Mesodermal cell (in vitro differentiated cells): ENCODE measurements around the gene AP4E1.

Experiments used
- H3K27ac ChIP-seq: 2 replicates; pipeline ENCODE4 v1.7.0; 2013; ENCODE audit warnings: mild to moderate bottlenecking, low read depth, low read length, moderate library complexity; ENCODE audit not compliant: severe bottlenecking
- H3K36me3 ChIP-seq: 2 replicates; pipeline ENCODE4 v1.7.1; 2013; ENCODE audit warnings: mild to moderate bottlenecking, low read length, moderate library complexity; ENCODE audit not compliant: control insufficient read depth, insufficient read depth
- H3K4me1 ChIP-seq: one replicate; pipeline ENCODE4 v1.7.1; 2013; ENCODE audit warnings: mild to moderate bottlenecking, low read length; ENCODE audit not compliant: insufficient read depth, control insufficient read depth, poor library complexity, severe bottlenecking
- H3K4me3 ChIP-seq: 2 replicates; pipeline ENCODE4 v1.7.0; 2013; ENCODE audit warnings: low read length, control low read depth, mild to moderate bottlenecking; ENCODE audit not compliant: insufficient read depth, poor library complexity, severe bottlenecking; ENCODE audit errors: extremely low read depth
- H3K9me3 ChIP-seq: 2 replicates; pipeline ENCODE4 v1.7.1; 2013; ENCODE audit warnings: mild to moderate bottlenecking, low read length, moderate library complexity; ENCODE audit not compliant: control insufficient read depth
- WGBS, 2 experiments: methylation state at CpG; one replicate each; pipeline ENCODE4 v1.1.5; 2013; ENCODE audit warnings: missing lambda C conversion rate in 2 of 2; ENCODE audit not compliant: insufficient coverage in 2 of 2; 5-methylcytosine and 5-hydroxymethylcytosine counted together

Gene AP4E1

DNA sequence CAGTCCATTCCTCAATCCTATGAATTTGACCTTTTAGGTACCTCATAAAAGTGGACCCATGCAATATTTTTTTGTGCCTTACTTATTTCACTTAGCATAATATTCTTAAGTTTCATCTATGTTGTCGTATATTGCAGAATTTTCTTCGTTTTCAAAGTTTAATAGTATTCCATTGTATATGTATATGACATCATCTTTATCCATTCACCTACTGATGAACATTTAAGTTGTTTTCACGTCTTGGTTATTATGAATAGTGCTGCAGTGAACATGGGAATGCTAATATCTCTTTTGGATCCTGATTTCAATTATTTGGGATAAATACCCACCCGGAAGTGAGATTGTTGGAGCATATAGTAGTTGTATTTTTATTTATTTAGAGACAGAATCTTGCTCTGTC lies 65.1 kb downstream of the AP4E1 start:
- Histone ChIP-seq H3K4me1 (no peaks in the 10 kb centered on the region), H3K9me3 (no peaks in the 10 kb centered on the region), H3K4me3 (no peak overlapping the region), H3K36me3 (peaks cover 43% of the 10 kb centered on the region), H3K27ac (no peak overlapping the region)
- 89 to 100% methylated on average over 1 of the region's 4 CpGs for WGBS, 2 experiments

DNA sequence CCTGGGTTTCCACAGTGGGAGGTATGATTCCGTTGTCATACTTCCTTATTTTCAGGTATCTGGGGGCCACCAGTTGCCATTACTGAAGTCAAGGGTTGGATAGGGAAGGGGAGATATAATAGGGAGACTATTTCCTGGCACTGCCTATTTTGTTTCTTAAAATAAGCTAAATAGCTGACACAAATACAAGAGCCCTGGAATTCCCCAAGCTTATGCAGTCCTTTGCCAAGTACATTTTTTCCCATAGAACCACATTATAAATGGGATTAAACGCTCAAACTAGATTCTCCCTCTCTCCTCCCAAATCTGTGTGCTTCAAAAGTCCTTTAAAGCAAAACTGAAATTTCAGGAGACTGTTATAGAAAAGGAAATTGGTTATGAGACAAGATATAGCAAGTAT lies 68.7 kb downstream of the AP4E1 start:
- Histone ChIP-seq H3K36me3 (peaks cover 16% of the 10 kb centered on the region), H3K4me1 (no peaks in the 10 kb centered on the region), H3K9me3 (no peaks in the 10 kb centered on the region), H3K4me3 (no peak overlapping the region), H3K27ac (no peak overlapping the region)
- 86% methylated on average over 1 of the region's 2 CpGs; no CpG with 5 or more reads in 1 of the 2 experiments for WGBS, 2 experiments

DNA sequence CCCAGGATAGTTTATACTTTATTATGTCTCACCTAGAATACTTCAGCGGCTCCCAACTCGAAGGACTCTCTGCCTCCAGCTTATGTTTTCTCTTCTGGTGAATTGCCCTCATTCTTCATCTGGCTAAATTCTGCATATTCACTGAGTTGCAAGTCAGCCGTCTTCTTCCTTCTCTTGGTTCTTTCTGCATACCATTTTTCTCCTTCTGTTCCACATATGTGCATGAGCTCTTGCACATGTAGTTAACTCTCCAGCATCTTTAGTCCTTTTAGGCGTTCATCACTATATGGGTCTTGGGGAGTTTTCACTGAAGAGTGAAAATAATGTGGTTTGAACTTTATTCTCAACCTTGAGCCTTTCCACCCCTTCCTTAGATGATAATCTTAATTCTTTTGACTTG lies 70.1 kb downstream of the AP4E1 start:
- peaks cover 7% of the 10 kb centered on the region for H3K36me3 ChIP-seq

DNA sequence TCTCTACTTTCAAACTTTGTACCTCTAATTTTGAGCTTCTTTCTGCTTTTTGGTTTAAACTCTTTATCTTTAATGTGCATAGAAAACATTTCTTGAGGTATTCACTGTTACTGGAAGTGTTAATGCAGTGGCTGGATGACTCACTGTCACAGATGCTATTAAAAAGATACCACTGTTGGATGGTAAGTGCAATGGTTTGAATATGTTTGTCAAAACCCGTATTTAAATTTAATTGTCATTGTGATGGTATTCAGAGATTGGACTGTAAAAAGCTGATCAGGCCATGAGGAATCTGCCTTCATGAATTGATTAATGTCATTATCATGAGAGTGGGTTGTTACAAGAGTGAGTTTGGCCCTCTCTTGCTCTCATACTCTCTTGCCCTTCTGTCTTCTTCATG lies 70.6 kb downstream of the AP4E1 start:
- Histone ChIP-seq H3K36me3 (peaks cover 10% of the 10 kb centered on the region), H3K27ac (no peak overlapping the region), H3K4me3 (no peak overlapping the region), H3K9me3 (no peaks in the 10 kb centered on the region), H3K4me1 (no peaks in the 10 kb centered on the region)
- 75 to 86% methylated on average over 1 of the region's 1 CpG for WGBS, 2 experiments

More for the DNA sequence above, 70.1 kb downstream of the AP4E1 start:
- H3K4me3 ChIP-seq = no peak overlapping the region
- H3K27ac ChIP-seq = no peak overlapping the region
- H3K4me1 ChIP-seq = no peaks in the 10 kb centered on the region
- no peaks in the 10 kb centered on the region for H3K9me3 ChIP-seq
- 93 to 98% methylated on average over 3 of the region's 4 CpGs for WGBS, 2 experiments

DNA sequence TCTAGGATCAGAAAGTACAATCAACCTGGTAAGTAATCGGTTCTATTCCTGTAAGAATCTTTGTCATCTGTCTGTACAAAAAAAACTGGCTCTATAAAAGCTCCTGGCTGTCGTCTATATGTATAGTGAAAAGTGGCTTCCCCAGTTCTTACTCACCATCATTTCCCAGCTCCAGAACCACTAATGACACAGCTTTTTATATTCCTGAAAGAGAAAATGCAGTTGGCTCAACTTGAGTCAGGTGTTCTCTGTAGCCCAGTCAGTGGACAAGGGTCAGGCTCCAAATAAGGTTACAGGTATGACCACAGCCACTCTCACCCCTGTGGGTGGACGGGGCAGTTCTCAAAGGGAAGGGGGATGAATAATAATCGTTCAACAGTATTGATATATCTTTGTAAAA lies 85.1 kb downstream of the AP4E1 start:
- Histone ChIP-seq H3K27ac (no peak overlapping the region), H3K4me3 (no peak overlapping the region), H3K9me3 (no peaks in the 10 kb centered on the region), H3K36me3 (peaks cover 21% of the 10 kb centered on the region), H3K4me1 (no peaks in the 10 kb centered on the region)
- WGBS, 2 experiments = 83% methylated on average over 1 of the region's 4 CpGs; no CpG with 5 or more reads in 1 of the 2 experiments

DNA sequence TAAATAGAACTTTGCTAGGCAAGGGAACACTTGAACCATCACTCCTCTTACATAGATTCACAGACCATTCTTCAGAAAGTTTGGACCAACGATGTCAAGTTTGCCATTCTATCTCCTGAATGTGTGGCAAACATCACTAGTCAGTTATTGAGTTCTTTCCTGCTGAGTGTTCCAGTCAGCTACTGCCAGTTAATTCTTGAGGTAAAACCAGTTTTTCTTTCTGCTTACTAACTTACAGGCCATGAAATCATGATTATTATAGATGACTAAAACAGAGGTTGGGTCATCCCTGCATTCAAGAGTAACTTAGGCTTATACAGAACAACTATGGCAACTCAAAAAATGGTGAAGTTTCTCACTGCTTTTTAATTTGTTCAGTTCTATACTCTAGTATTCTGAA lies 88.2 kb downstream of the AP4E1 start:
- 88 to 100% methylated on average over 1 of the region's 1 CpG for WGBS, 2 experiments

DNA sequence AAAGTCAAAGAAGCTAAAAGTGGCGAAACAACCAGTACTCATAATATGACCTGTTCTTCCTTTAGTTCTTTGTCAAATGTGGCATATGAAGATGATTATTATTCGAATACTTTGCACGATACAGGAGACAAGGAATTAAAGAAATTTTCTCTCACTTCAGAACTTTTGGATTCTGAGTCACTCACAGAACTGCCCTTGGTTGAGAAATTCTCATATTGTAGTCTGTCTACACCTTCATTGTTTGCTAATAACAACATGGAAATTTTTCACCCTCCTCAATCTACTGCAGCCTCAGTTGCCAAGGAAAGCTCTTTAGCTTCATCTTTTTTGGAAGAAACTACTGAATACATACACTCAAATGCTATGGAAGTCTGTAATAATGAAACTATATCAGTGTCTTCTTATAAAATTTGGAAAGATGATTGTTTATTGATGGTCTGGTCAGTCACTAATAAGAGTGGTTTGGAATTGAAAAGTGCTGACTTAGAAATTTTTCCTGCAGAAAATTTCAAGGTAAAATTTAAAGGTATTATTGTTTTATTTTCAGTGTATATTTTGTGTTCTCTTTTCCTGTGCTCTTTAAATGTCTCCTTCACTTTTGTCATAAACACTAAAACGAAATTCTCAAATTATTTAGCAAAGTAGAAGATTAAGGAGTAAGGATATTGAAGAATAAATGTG lies 89.0 kb downstream of the AP4E1 start:
- Histone ChIP-seq H3K4me1 (no peaks in the 10 kb centered on the region), H3K36me3 (peaks cover 36% of the 10 kb centered on the region), H3K9me3 (no peaks in the 10 kb centered on the region), H3K4me3 (no peak overlapping the region), H3K27ac (no peak overlapping the region)
- WGBS, 2 experiments = 86% methylated on average over 1 of the region's 4 CpGs; no CpG with 5 or more reads in 1 of the 2 experiments

More for the DNA sequence above, 88.2 kb downstream of the AP4E1 start:
- Histone ChIP-seq H3K9me3 (no peaks in the 10 kb centered on the region), H3K4me1 (no peaks in the 10 kb centered on the region), H3K36me3 (peaks cover 28% of the 10 kb centered on the region), H3K4me3 (no peak overlapping the region), H3K27ac (no peak overlapping the region)

DNA sequence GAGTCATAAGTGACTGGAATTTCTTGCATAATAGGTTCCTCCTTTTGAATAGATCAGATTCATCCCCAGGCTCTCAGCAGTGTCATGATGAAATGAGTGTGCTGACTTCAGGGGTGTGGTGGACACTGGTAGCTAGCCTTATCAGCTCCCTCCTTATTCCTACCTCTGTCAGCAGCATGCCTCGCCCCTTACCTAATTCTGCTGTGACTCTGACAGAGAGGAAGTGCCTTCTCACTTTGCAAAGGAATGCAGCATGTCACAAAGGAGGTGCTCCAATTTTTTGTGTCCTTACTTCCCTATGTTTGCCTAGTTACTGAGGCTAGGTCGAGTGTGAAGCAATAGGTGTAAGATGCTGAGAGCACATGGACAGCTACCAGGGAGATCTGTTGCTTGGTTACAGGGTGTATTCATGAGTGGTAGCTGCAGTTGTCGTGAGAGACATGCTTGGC lies 95.6 kb downstream of the AP4E1 start:
- Histone ChIP-seq H3K4me1 (no peaks in the 10 kb centered on the region), H3K9me3 (no peaks in the 10 kb centered on the region), H3K4me3 (no peak overlapping the region), H3K27ac (no peak overlapping the region), H3K36me3 (peaks cover 28% of the 10 kb centered on the region)
- whole genome bisulfite sequencing, 2 experiments = 56 to 78% methylated on average over 3 of the region's 3 CpGs

DNA sequence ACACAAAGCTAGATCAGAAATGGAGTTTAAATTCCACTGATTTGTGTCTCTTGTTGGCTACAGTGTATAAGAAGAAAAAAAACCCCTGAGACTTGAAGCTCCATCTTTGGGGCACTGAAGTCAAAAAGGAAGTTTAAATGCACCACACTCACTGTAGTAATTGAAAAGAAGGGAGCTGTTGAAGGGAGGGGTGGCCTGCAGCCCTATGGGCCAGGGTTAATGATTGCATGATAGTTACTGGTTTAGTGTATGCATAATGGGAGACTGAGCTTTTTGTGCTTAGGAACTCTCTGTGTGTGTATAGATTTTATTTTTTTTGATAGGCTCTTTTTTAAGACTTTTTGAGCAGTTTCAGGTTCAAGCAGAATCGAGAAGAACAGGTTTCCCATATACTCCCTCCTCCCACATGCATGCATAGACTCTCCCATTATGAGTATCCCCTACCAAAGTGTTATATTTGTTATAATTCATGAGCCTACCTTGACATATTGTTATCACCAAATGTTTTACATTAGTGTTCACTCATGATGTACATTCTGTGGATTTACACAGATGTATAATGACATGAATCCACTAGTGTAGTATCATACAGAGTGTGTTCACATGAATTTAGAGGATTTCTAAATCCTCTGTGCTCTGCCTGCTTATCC lies 98.0 kb downstream of the AP4E1 start:
- Histone ChIP-seq H3K36me3 (peaks cover 24% of the 10 kb centered on the region), H3K9me3 (no peaks in the 10 kb centered on the region), H3K27ac (no peak overlapping the region), H3K4me1 (no peaks in the 10 kb centered on the region), H3K4me3 (no peak overlapping the region)
- no CpG with 5 or more reads among the region's 1 CpG for WGBS, 2 experiments

DNA sequence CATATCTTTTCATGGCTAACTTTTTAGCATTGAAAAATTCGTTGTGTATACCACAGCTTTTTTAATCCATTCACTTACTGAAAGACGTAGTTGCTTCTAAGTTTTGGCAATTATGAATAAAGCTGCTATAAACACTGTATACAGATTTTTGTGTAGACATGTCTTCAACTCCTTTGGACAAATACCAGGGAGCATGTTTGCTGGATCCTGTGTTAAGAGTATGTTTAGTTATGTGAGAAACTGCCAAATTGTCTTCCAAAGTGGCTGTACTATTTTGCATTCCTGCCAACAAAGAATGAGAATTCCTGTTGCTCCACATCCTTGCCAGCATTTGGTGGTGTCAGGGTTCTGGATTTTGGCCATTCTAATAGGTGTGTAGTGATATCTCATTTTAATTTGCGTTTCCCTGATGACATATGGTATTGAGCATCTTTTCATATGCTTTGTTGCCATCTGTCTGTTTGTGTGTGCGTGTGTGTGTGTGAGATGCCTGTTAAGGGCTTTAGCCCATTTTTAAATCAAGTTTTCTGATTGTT lies 98.7 kb downstream of the AP4E1 start:
- Histone ChIP-seq H3K27ac (no peak overlapping the region), H3K36me3 (peaks cover 16% of the 10 kb centered on the region), H3K4me1 (no peaks in the 10 kb centered on the region), H3K9me3 (no peaks in the 10 kb centered on the region), H3K4me3 (no peak overlapping the region)
- WGBS, 2 experiments = 86% methylated on average over 1 of the region's 4 CpGs; no CpG with 5 or more reads in 1 of the 2 experiments

DNA sequence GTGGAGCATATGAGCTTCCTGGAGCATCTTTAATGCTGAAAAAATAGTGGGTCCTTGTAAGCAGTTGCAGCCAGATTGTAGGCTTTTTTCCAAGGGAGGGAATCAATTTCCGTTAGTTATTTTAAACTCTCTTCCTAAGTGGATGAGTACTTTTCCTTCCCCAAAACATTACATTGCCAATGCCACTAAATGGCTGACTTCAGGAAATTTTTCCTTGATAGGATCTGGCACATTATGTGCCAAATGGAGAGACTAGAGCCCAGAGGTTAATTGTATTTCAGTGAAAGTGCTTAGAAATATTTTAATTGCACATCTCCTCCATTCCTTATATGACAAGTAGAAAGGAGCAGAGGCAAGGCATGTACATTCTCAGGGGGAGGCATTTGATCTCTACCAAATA lies 102.7 kb downstream of the AP4E1 start:
- Histone ChIP-seq H3K9me3 (no peaks in the 10 kb centered on the region), H3K4me3 (no peak overlapping the region), H3K27ac (no peak overlapping the region), H3K4me1 (no peaks in the 10 kb centered on the region), H3K36me3 (peaks cover 10% of the 10 kb centered on the region)
- WGBS, 2 experiments = no CpG with 5 or more reads among the region's 1 CpG
